GM13977 (cell line): Measurements from ENCODE around the gene OTOS.

Experiments
- DNase-seq: peaks from one replicate; pipeline ENCODE4 v3.0.0; 2012; ENCODE audit warnings: low spot score
- CTCF ChIP-seq: IDR thresholded peaks from 2 replicates; pipeline ENCODE4 v1.5.1; 2012; ENCODE audit warnings: mild to moderate bottlenecking, control low read depth; ENCODE audit not compliant: insufficient read depth; ENCODE audit errors: extremely low read depth, missing control alignments
- in situ Hi-C: fragments of 300-500 bp; cut with MboI; formaldehyde crosslinking; loops from one replicate; pipeline ENCODE4 v1.12.0; 2022; ENCODE audit warnings: low sequenced_read_pairs, low pct_unique_long_range_greater_than_20kb, mixed read lengths, inconsistent platforms; ENCODE audit not compliant: unreplicated experiment

OTOS gene

GRCh38 chr2:240160291-240161086 is 20.0 kb upstream of the OTOS start:
- TF ChIP-seq CTCF, result no peak
- no peak for DNase-seq
- in situ Hi-C loops, result no loop called here

GRCh38 chr2:240159251-240159839 is 18.9 kb upstream of the OTOS start:
- TF ChIP-seq CTCF, result no peak
- no peak for DNase-seq
- in situ Hi-C loops, result no loop called here

- no peak for DNase-seq
- in situ Hi-C loops, result no loop called here
- TF ChIP-seq CTCF, result no peak
Measured at GRCh38 chr2:240157147-240157470, 16.7 kb upstream of the OTOS start.

GRCh38 chr2:240156435-240157146 is 16.1 kb upstream of the OTOS start:
- DNase-seq, result no peak
- TF ChIP-seq CTCF, result no peak
- in situ Hi-C loops, result no loop called here

GRCh38 chr2:240155745-240156390 is 15.4 kb upstream of the OTOS start:
- TF ChIP-seq CTCF, result no peak
- in situ Hi-C loops, result no loop called here
- DNase-seq, result no peak

GRCh38 chr2:240155048-240155744 is 14.7 kb upstream of the OTOS start:
- TF ChIP-seq CTCF, result no peak
- in situ Hi-C loops, result no loop called here

More at GRCh38 chr2:240155048-240155744, 14.7 kb upstream of the OTOS start:
- no peak for DNase-seq
